Transverse colon (tissue), 4 donors: ENCODE measurements around the gene SLC12A3. TPM values are rescaled to one million over a fixed set of nuclear protein-coding genes. Genes with fewer than 3 reads are reported as not detected.

Experiments
- DNase-seq: peaks from one replicate; pipeline ENCODE4 v3.0.0-alpha.2; 2019
- H3K27ac ChIP-seq, 4 donors: fragments of 200-600 bp; sonication (generic); 2 replicates each; pipeline ENCODE4 v1.5.1; 2016 to 2018; ENCODE audit warnings: inconsistent platforms in 4 of 4
- H3K27me3 ChIP-seq: fragments of 200-600 bp; sonication (generic); 2 replicates; pipeline ENCODE4 v1.5.1; 2017; ENCODE audit warnings: inconsistent platforms
- H3K36me3 ChIP-seq, 4 donors: fragments of 200-600 bp; sonication (generic); 2 replicates each; pipeline ENCODE4 v1.5.1; 2017 to 2019; ENCODE audit warnings: inconsistent platforms in 4 of 4
- H3K4me1 ChIP-seq, 4 donors: fragments of 200-600 bp; sonication (generic); 2 replicates each; pipeline ENCODE4 v1.5.1; 2017 to 2020; ENCODE audit warnings: inconsistent platforms in 4 of 4
- H3K4me3 ChIP-seq, 4 donors: fragments of 200-600 bp; sonication (generic); 1 replicate in 1 of 4; 2 replicates in 3 of 4; pipeline versions ENCODE4 v1.5.1 to v1.6.1; 2017 to 2019; ENCODE audit warnings: inconsistent platforms in 4 of 4
- H3K9me3 ChIP-seq, 2 donors: fragments of 200-600 bp; sonication (generic); 2 replicates each; pipeline ENCODE4 v1.5.1; 2017 to 2019; ENCODE audit warnings: inconsistent platforms in 2 of 2
- EP300 ChIP-seq: sonication (generic); formaldehyde crosslinking; IDR thresholded peaks from one replicate; pipeline ENCODE4 v1.6.1; 2017; ENCODE audit warnings: antibody characterized with exemption, low read depth
- POLR2A ChIP-seq: fragments of 450-650 bp; IDR thresholded peaks from one replicate; pipeline ENCODE4 v1.6.1; 2016; ENCODE audit warnings: antibody characterized with exemption, mild to moderate bottlenecking, moderate library complexity
- POLR2AphosphoS5 ChIP-seq, 3 donors: sonication (generic); formaldehyde crosslinking; IDR thresholded peaks; one replicate each; pipeline ENCODE4 v1.6.1; 2016; ENCODE audit warnings: antibody characterized with exemption in 3 of 3
- WGBS, 2 donors: methylation state at CpG; one replicate each; pipeline ENCODE4 v1.1.5; 2018; ENCODE audit warnings: low coverage in 1 of 2; 5-methylcytosine and 5-hydroxymethylcytosine counted together
- in situ Hi-C, 4 donors: fragments of 200-750 bp; cut with MboI; loops; one replicate each; pipeline versions ENCODE4 v1.15.0 to v1.15.1; 2017; ENCODE audit warnings: low sequenced_read_pairs in 3 of 4, low pct_ligation_motif_present in 1 of 4, low pct_unique_long_range_greater_than_20kb in 1 of 4
- intact Hi-C: fragments of 100-400 bp; cut with DNase I; formaldehyde crosslinking; loops from one replicate; pipeline ENCODE4 v1.15.1; 2023; ENCODE audit warnings: low total_unique reads
- total RNA-seq, 4 donors: library from RNA; depleted of rRNA; stranded (reverse); fragments of >200 nt; gene quantifications; one replicate each; pipeline ENCODE4 v1.1.0, GENCODE V29; 2016
- TF ChIP-seq, protein P1 (sequence below), 5 experiments: fragments of 200-600 bp in 3 of 5; fragments of 450-650 bp in 2 of 5; sonication (generic) in 3 of 5; IDR thresholded peaks; 1 replicate in 2 of 5; 2 replicates in 3 of 5; pipeline ENCODE4 v1.5.1; 2016 to 2017; ENCODE audit warnings: antibody characterized with exemption in 5 of 5, inconsistent platforms in 3 of 5, mild to moderate bottlenecking in 2 of 5, moderate library complexity in 1 of 5

SLC12A3 gene
- total RNA-seq, 4 donors from 2014 or later: not detected

DNA sequence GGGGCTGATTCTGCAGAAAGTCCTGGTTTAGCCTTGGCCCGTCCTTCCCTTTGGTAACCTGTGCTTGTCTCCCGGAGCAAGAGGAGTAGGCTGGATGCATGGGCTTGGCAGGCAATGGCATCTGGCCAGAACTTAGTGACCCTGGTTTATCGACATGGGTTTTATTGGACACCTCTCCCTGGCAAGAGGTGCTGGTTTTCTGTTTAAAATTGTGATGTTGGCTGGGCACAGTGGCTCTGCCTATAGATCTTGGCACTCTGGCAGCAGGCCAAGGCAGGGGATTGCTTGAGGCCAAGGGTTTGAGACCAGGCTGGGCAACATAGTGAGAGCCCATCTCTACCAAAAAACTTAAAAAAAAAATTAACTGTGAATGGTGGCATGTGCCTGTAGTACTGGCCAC, 31.2 kb downstream of the SLC12A3 start:
- no peaks in the 10 kb centered on the region for H3K4me1 ChIP-seq
- no peak overlapping the region for H3K4me3 ChIP-seq
- no peaks in the 10 kb centered on the region for H3K9me3 ChIP-seq
- no peak overlapping the region for H3K27ac ChIP-seq
- H3K36me3 ChIP-seq: no peaks in the 10 kb centered on the region
- 45% methylated on average over 3 of the region's 3 CpGs; no CpG with 5 or more reads in 1 of the 2 donors for WGBS, 2 donors
- in situ Hi-C loops: no loop called here
- H3K27me3 ChIP-seq: no peaks in the 10 kb centered on the region
- intact Hi-C loops: no loop called here
- DNase-seq: no peak
- TF ChIP-seq, protein P1, sequence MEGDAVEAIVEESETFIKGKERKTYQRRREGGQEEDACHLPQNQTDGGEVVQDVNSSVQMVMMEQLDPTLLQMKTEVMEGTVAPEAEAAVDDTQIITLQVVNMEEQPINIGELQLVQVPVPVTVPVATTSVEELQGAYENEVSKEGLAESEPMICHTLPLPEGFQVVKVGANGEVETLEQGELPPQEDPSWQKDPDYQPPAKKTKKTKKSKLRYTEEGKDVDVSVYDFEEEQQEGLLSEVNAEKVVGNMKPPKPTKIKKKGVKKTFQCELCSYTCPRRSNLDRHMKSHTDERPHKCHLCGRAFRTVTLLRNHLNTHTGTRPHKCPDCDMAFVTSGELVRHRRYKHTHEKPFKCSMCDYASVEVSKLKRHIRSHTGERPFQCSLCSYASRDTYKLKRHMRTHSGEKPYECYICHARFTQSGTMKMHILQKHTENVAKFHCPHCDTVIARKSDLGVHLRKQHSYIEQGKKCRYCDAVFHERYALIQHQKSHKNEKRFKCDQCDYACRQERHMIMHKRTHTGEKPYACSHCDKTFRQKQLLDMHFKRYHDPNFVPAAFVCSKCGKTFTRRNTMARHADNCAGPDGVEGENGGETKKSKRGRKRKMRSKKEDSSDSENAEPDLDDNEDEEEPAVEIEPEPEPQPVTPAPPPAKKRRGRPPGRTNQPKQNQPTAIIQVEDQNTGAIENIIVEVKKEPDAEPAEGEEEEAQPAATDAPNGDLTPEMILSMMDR (IDR thresholded peaks at IDR 0.05): no peak
- no peak for TF ChIP-seq POLR2AphosphoS5 (IDR thresholded peaks at IDR 0.05)

DNA sequence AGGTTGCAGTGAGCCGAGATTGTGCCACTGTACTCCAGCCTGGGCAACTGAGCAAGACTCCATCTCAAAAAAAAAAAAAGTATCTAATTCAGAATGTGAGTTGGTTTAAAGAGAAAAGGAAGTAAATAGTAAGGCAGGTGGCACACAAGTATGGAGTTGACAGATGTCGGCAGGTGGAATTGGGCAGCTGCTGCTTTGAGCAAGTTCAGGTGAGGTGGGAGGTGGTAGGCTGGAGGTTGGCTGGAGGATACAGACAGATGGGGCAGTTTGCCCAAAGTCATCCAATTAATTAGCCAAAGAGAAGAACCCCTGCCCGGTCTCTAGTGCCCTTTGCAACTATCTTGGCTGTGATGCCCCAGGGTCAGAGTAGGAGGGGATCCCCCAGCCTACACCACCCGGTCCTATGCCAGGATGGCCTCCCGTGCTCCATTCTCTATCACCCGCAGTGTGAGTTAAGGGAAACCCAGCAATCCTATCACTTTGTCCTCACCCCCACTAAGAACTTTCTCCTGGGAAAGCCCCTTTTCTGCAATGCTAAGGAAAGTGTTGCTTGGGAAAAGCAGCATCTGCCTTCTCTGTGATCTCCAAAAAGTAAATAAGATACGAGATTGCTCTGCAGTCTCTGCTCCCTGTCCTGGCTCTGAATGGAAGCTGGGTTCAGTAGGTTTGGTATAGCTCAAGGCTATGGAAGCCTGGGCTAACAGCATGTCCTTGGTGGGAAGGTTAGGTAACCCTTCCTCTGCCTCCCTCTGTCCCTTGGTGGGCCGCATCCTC, 32.2 kb downstream of the SLC12A3 start:
- in situ Hi-C loops: no loop called here
- WGBS, 2 donors: 83 to 88% methylated on average over 2 to 8 of the region's 8 CpGs

DNA sequence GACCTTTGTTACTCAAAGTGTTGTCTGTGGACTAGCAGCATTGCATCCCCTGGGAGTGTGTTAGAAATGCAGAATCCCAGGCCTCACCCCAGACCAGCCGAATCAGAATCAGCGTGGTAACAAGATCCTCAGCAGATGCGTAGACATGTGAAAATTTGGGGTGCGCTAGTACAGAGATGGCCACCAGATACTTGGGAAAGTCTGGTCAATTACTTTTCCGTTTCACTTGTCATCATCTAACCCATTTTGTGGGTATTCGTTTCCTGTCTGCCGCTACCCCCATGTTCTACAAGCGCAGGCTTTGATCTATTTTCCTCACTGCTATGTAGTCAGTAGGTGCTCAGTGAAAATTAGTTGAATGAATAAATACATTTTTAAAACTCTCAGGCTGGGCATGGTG, 33.8 kb downstream of the SLC12A3 start:
- in situ Hi-C loops (no loop called here), intact Hi-C loops (no loop called here)
- WGBS, 2 donors: 74 to 87% methylated on average over 6 to 8 of the region's 8 CpGs
- no peaks in the 10 kb centered on the region for H3K4me1 ChIP-seq
- H3K36me3 ChIP-seq: no peaks in the 10 kb centered on the region
- TF ChIP-seq, protein P1 (IDR thresholded peaks at IDR 0.05): no peak
- no peak for TF ChIP-seq EP300
- TF ChIP-seq POLR2AphosphoS5 (IDR thresholded peaks at IDR 0.05): no peak
- TF ChIP-seq POLR2A: no peak
- no peak overlapping the region for H3K4me3 ChIP-seq
- DNase-seq: no peak
- no peaks in the 10 kb centered on the region for H3K27me3 ChIP-seq
- no peaks in the 10 kb centered on the region for H3K9me3 ChIP-seq
- no peak overlapping the region for H3K27ac ChIP-seq

More for the DNA sequence above, 32.2 kb downstream of the SLC12A3 start:
- Histone ChIP-seq H3K4me1 (no peaks in the 10 kb centered on the region), H3K36me3 (no peaks in the 10 kb centered on the region), H3K27ac (no peak overlapping the region), H3K27me3 (no peaks in the 10 kb centered on the region), H3K4me3 (no peak overlapping the region), H3K9me3 (no peaks in the 10 kb centered on the region)
- intact Hi-C loops: no loop called here
- no peak for DNase-seq
- TF ChIP-seq POLR2AphosphoS5 (IDR thresholded peaks at IDR 0.05): no peak
- no peak for TF ChIP-seq EP300
- no peak for TF ChIP-seq POLR2A
- TF ChIP-seq, protein P1 (IDR thresholded peaks at IDR 0.05): no peak

DNA sequence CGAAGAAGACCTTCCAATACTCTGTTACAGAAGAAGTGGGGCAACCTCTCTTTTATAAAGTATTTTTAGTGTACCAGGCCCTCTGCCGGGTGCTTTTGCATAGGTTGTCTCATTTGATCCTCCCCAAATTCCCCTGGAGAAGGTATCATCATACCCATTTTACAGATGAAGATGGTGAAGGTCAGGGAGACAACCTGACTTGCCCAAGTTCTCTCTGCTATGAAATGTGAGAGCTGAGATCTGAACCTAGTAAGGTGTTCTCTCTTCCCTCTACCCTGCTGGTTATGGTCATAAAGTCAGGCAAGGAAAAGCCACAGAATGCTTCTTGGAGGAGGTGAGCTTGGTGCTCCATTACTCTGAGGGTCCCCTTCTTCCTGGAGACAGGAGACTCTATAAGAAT, 38.9 kb downstream of the SLC12A3 start:
- no peak for TF ChIP-seq EP300
- no peak for TF ChIP-seq POLR2AphosphoS5 (IDR thresholded peaks at IDR 0.05)
- TF ChIP-seq POLR2A: no peak
- TF ChIP-seq, protein P1 (IDR thresholded peaks at IDR 0.05): no peak
- DNase-seq: no peak
- Histone ChIP-seq H3K27ac (no peak overlapping the region), H3K4me3 (no peak overlapping the region), H3K36me3 (no peaks in the 10 kb centered on the region), H3K27me3 (no peaks in the 10 kb centered on the region), H3K9me3 (no peaks in the 10 kb centered on the region), H3K4me1 (peaks cover 0 to 5% (median 0%) of the 10 kb centered on the region in 4 donors)
- intact Hi-C loops: no loop called here
- in situ Hi-C loops: no loop called here
- WGBS, 2 donors: 98 to 100% methylated on average over 2 of the region's 2 CpGs
